ENCODE data around the gene CMTM1.

CMTM1 gene

DNA sequence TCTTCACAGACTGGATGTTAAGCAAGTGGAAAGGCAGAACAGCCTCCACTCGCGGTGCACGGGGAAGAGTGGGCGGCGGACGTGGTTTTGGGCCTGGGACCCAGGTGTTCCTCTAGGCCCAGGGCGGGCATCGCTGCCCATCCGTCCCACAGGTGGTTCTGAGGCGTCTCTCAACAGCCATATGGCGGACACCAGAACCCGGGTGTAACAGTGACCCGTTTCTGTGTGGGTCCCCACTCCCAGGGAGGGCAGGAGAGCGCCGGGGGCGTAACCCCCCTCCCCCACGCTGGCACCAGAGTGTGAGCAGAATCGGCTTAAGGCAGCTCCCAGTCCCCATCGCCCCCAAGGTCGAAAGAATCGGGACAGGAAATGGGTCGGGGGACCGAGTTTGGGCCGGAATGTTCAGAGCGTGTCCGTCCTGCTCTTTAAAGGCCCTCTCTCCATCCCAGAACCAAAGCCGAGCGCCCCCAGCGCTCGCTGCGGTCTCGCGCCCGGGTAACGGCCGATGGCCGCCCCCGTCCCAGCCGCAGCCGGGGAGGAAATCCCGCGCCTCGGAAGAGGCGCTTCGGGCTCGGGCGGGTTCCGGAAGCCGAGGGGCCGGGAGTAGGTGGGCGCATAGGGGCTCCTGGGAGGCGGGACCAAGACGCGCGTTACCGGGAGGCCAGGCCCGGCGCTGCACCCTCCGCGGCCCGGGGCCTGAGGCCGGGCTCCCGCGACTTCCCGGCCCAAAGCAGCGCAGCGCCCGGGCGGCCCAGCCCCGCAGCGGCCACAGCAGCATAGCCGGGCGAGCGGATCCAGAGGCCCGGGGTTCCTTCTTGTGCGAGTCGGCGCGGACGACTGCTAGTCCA is 16.7 kb upstream of the CMTM1 start, which contains the start of gene TK2:
Gene TK2, minus strand, starts transcription at position 839 of the 848 bp plus-strand sequence. Its CDS starts 61 bp downstream, at position 778.
- H3K4me1 ChIP-seq (ENCODE audit: control insufficient read depth in 1 of 2, insufficient read depth in 2 of 2, low read length in 2 of 2): peaks cover 31 to 44% of the 10 kb centered on the region in 2 donors
- peak within 1 kb of the TSS; percentile 69 to 79 for H3K4me3 ChIP-seq (ENCODE audit: low read depth in 1 of 2, low read length in 2 of 2)

DNA sequence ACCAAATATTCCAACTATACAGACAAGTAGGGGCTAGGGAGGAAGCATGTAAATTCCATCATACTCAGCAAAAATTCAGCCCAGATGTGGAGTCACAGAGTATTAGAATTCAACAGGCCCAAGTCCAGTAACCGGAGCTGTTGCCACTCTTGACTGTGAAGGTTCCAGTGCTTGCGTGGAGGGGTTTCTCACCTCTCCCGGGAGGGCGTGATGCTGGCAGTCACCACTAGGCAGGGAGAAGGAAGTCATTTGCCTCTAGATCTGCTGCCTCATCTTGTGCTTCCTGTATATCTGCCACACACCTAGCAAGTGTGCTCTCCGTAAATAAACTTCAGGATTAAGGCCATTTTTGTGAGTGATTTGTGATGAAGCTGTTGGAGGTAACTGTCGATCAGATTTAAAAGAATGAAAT is 14.9 kb upstream of the CMTM1 start:
- Histone ChIP-seq H3K27ac (ENCODE audit: low read depth, low read length) (peak overlapping the region; percentile 90), H3K9ac (ENCODE audit: low read depth in 1 of 2, low read length in 2 of 2) (peak overlapping the region; percentile 38 to 76), H3K36me3 (ENCODE audit: control insufficient read depth in 1 of 2, insufficient read depth in 2 of 2, low read length in 2 of 2) (no peaks in the 10 kb centered on the region), H3K4me3 (ENCODE audit: low read depth in 1 of 2, low read length in 2 of 2) (peak overlapping the region in 1 of 2 donors; percentile 87), H3K9me3 (ENCODE audit: control insufficient read depth in 1 of 2, low read length in 2 of 2) (no peaks in the 10 kb centered on the region), H3K4me1 (ENCODE audit: control insufficient read depth in 1 of 2, insufficient read depth in 2 of 2, low read length in 2 of 2) (peaks cover 31 to 44% of the 10 kb centered on the region in 2 donors), H3K27me3 (ENCODE audit: control insufficient read depth in 1 of 2, insufficient read depth in 2 of 2, low read length in 2 of 2) (no peaks in the 10 kb centered on the region)

More for the DNA sequence above, 16.7 kb upstream of the CMTM1 start, which contains the start of gene TK2:
- H3K27me3 ChIP-seq (ENCODE audit: control insufficient read depth in 1 of 2, insufficient read depth in 2 of 2, low read length in 2 of 2): no peaks in the 10 kb centered on the region
- H3K9me3 ChIP-seq (ENCODE audit: control insufficient read depth in 1 of 2, low read length in 2 of 2): no peaks in the 10 kb centered on the region
- peak within 1 kb of the TSS; percentile 85 to 95 for H3K9ac ChIP-seq (ENCODE audit: low read depth in 1 of 2, low read length in 2 of 2)
- peak within 1 kb of the TSS; percentile 84 for H3K27ac ChIP-seq (ENCODE audit: low read depth, low read length)
- H3K36me3 ChIP-seq (ENCODE audit: control insufficient read depth in 1 of 2, insufficient read depth in 2 of 2, low read length in 2 of 2): no peaks in the 10 kb centered on the region

DNA sequence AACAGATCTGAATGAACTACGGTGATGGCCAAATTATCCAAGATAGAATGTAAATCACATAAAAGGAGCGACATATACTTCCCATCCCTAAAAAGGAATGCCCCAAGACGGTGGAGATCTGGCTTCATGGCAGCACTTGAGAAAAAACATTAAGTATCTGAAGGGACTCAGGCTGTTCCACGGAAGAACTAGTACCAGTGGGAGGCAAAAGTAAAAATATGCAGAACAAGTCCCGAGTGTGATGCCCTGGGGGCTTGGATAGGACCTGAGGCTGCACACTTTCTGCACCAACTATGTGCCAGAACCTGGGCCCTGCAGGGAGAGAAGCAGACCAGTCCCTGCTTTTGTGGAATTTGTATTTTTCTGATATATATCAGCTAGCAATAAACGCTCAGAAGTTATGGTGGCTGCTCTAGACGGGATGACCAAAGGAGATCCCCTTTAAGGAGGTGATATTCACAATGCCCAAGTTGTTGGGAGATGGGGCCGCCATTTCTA is 14.4 kb upstream of the CMTM1 start:
- Histone ChIP-seq H3K36me3 (ENCODE audit: control insufficient read depth in 1 of 2, insufficient read depth in 2 of 2, low read length in 2 of 2) (no peaks in the 10 kb centered on the region), H3K27me3 (ENCODE audit: control insufficient read depth in 1 of 2, insufficient read depth in 2 of 2, low read length in 2 of 2) (no peaks in the 10 kb centered on the region), H3K9me3 (ENCODE audit: control insufficient read depth in 1 of 2, low read length in 2 of 2) (no peaks in the 10 kb centered on the region), H3K4me3 (ENCODE audit: low read depth in 1 of 2, low read length in 2 of 2) (peak overlapping the region; percentile 80 to 87), H3K27ac (ENCODE audit: low read depth, low read length) (peak overlapping the region; percentile 90), H3K4me1 (ENCODE audit: control insufficient read depth in 1 of 2, insufficient read depth in 2 of 2, low read length in 2 of 2) (peaks cover 31 to 44% of the 10 kb centered on the region in 2 donors), H3K9ac (ENCODE audit: low read depth in 1 of 2, low read length in 2 of 2) (peak overlapping the region; percentile 73 to 76)

DNA sequence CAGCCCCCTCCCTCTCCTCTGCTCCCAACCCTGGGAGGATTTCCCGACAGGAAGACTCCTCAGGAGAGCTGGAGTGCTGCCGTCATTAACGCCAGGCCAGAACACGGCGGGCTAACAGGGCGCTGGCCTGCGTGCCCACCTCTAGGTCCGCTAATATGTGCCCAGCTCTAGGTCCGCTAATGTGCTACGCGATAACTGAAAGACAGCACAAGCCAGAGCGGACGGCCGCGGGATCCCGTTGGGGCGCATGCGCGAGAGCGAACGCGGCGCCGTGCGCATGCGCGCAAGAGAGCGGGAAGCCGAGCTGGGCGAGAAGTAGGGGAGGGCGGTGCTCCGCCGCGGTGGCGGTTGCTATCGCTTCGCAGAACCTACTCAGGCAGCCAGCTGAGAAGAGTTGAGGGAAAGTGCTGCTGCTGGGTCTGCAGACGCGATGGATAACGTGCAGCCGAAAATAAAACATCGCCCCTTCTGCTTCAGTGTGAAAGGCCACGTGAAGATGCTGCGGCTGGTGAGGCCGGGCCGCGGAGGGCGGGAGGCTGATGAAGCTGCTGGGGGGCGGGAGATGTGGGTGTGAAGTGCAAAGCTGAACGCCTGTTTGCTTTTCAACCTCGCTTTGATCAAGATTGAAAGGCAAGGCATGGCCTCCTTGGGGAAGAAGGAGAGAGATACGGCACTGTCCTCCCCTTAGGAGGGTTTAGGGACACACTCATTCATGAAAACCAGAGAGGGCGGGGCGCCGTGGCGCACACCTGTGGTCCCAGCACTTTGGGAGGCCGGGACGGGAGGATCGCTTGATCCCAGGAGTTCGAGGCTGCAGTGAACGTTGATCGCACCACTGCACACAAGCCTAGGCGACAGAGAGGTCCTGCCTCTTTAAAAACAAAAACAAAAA is 13.7 kb upstream of the CMTM1 start, which contains the start of gene CKLF:
Gene CKLF, plus strand, starts transcription at position 291 of the 892 bp plus-strand sequence. Its CDS starts 140 bp downstream, at position 431.
- Histone ChIP-seq H3K4me1 (ENCODE audit: control insufficient read depth in 1 of 2, insufficient read depth in 2 of 2, low read length in 2 of 2) (peaks cover 31 to 44% of the 10 kb centered on the region in 2 donors), H3K27me3 (ENCODE audit: control insufficient read depth in 1 of 2, insufficient read depth in 2 of 2, low read length in 2 of 2) (no peaks in the 10 kb centered on the region), H3K36me3 (ENCODE audit: control insufficient read depth in 1 of 2, insufficient read depth in 2 of 2, low read length in 2 of 2) (peaks cover 0 to 3% of the 10 kb centered on the region in 2 donors), H3K27ac (ENCODE audit: low read depth, low read length) (peak within 1 kb of the TSS; percentile 90), H3K9me3 (ENCODE audit: control insufficient read depth in 1 of 2, low read length in 2 of 2) (no peaks in the 10 kb centered on the region), H3K4me3 (ENCODE audit: low read depth in 1 of 2, low read length in 2 of 2) (peak within 1 kb of the TSS; percentile 80 to 87), H3K9ac (ENCODE audit: low read depth in 1 of 2, low read length in 2 of 2) (peak within 1 kb of the TSS; percentile 73 to 76)

DNA sequence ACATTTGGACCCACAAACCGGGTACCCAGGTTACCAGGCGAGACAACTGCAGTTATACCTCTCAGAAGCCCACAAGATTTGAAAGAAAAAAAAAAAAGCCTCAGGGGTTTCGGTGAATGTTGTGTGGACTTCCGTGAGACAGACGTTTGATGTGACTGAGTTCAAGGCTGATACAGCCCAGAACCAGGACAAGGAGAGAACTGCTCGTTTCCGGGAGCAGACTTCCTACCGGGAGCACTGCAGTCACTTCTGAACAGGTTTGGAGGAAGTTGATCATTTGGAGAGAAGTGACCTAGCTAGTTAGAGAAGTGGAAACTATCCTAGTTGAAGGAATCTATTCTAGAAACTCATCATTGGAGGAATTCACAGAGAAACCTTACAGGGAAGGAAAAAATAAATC is 13.0 kb upstream of the CMTM1 start:
- Histone ChIP-seq H3K9ac (ENCODE audit: low read depth in 1 of 2, low read length in 2 of 2) (peak overlapping the region; percentile 73 to 76), H3K27me3 (ENCODE audit: control insufficient read depth in 1 of 2, insufficient read depth in 2 of 2, low read length in 2 of 2) (no peaks in the 10 kb centered on the region), H3K27ac (ENCODE audit: low read depth, low read length) (no peak overlapping the region), H3K36me3 (ENCODE audit: control insufficient read depth in 1 of 2, insufficient read depth in 2 of 2, low read length in 2 of 2) (peaks cover under 1 to 5% of the 10 kb centered on the region in 2 donors), H3K4me3 (ENCODE audit: low read depth in 1 of 2, low read length in 2 of 2) (peak overlapping the region; percentile 80 to 87), H3K4me1 (ENCODE audit: control insufficient read depth in 1 of 2, insufficient read depth in 2 of 2, low read length in 2 of 2) (peaks cover 28 to 41% of the 10 kb centered on the region in 2 donors), H3K9me3 (ENCODE audit: control insufficient read depth in 1 of 2, low read length in 2 of 2) (no peaks in the 10 kb centered on the region)

DNA sequence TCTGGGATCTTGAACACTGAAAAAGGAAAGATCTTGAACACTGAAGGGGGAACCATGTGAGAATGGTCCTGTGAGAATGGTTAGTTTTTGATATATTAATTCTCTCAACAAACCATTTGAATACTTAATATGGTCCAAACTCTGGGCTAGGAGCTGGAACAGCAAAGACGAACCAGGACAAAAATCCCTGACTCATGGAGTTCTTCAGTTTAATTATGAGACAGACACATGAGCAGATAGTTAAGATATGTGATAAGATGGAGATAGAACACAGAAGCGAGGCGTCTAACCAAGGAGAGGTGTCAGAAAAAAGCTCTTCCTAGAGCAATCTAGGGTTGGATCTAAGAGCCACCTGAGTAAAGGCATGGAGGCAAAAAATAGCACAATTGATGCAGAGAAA is 12.2 kb upstream of the CMTM1 start:
- Histone ChIP-seq H3K4me1 (ENCODE audit: control insufficient read depth in 1 of 2, insufficient read depth in 2 of 2, low read length in 2 of 2) (peaks cover 25 to 34% of the 10 kb centered on the region in 2 donors), H3K27ac (ENCODE audit: low read depth, low read length) (no peak overlapping the region)

DNA sequence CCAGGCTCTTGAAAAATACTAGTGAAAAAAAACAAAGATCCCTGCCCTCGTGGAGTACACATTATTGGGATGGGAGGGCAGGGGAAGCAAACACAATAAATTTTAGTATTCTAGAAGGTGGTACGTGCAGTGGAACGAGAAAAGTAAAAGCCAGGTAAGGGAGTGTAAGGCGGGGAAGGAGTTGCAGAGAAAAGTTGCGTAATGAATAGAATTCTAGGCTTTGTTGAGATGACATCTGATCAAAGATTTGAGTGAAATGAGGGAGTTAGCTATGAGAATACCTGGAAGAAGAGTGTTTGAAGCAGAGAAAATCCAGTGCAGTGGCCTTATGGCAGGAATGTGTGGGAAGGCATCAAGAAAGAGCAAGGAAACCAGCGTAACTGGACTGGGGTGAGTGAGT is 11.7 kb upstream of the CMTM1 start:
- H3K9ac ChIP-seq (ENCODE audit: low read depth in 1 of 2, low read length in 2 of 2): no peak overlapping the region
- H3K27ac ChIP-seq (ENCODE audit: low read depth, low read length): no peak overlapping the region
- peak overlapping the region; percentile 80 to 87 for H3K4me3 ChIP-seq (ENCODE audit: low read depth in 1 of 2, low read length in 2 of 2)
- H3K9me3 ChIP-seq (ENCODE audit: control insufficient read depth in 1 of 2, low read length in 2 of 2): no peaks in the 10 kb centered on the region
- H3K36me3 ChIP-seq (ENCODE audit: control insufficient read depth in 1 of 2, insufficient read depth in 2 of 2, low read length in 2 of 2): peaks cover 12 to 13% of the 10 kb centered on the region in 2 donors
- H3K4me1 ChIP-seq (ENCODE audit: control insufficient read depth in 1 of 2, insufficient read depth in 2 of 2, low read length in 2 of 2): peaks cover 25 to 29% of the 10 kb centered on the region in 2 donors
- H3K27me3 ChIP-seq (ENCODE audit: control insufficient read depth in 1 of 2, insufficient read depth in 2 of 2, low read length in 2 of 2): no peaks in the 10 kb centered on the region

More for the DNA sequence above, 12.2 kb upstream of the CMTM1 start:
- peak overlapping the region; percentile 73 to 76 for H3K9ac ChIP-seq (ENCODE audit: low read depth in 1 of 2, low read length in 2 of 2)
- no peaks in the 10 kb centered on the region for H3K9me3 ChIP-seq (ENCODE audit: control insufficient read depth in 1 of 2, low read length in 2 of 2)
- H3K27me3 ChIP-seq (ENCODE audit: control insufficient read depth in 1 of 2, insufficient read depth in 2 of 2, low read length in 2 of 2): no peaks in the 10 kb centered on the region
- peak overlapping the region; percentile 80 to 87 for H3K4me3 ChIP-seq (ENCODE audit: low read depth in 1 of 2, low read length in 2 of 2)
- peaks cover 8 to 12% of the 10 kb centered on the region in 2 donors for H3K36me3 ChIP-seq (ENCODE audit: control insufficient read depth in 1 of 2, insufficient read depth in 2 of 2, low read length in 2 of 2)

DNA sequence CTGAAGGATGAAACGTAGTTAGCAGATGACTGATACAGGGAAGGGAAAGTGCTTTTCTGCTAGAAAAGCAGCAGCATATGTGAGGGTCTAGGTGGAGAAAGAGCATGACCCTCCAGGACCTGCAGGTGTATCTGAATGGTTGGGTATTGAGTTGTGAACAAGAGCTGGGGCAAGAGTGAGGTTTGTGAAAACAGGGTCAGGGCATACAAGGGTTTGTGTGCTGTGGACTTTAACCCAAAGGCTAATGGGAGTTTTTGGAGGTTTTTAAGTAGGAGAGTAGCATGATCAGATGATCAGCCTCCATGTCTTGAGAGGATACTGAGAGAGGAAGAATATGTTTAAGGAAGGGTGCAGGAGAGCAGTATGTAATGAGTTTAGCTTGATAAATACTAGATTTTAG is 6.1 kb upstream of the CMTM1 start:
- Histone ChIP-seq H3K27me3 (ENCODE audit: control insufficient read depth in 1 of 2, insufficient read depth in 2 of 2, low read length in 2 of 2) (no peaks in the 10 kb centered on the region), H3K4me3 (ENCODE audit: low read depth in 1 of 2, low read length in 2 of 2) (no peak overlapping the region), H3K27ac (ENCODE audit: low read depth, low read length) (no peak overlapping the region), H3K36me3 (ENCODE audit: control insufficient read depth in 1 of 2, insufficient read depth in 2 of 2, low read length in 2 of 2) (peaks cover 12 to 30% of the 10 kb centered on the region in 2 donors), H3K9me3 (ENCODE audit: control insufficient read depth in 1 of 2, low read length in 2 of 2) (no peaks in the 10 kb centered on the region), H3K4me1 (ENCODE audit: control insufficient read depth in 1 of 2, insufficient read depth in 2 of 2, low read length in 2 of 2) (no peaks in the 10 kb centered on the region), H3K9ac (ENCODE audit: low read depth in 1 of 2, low read length in 2 of 2) (no peak overlapping the region)

DNA sequence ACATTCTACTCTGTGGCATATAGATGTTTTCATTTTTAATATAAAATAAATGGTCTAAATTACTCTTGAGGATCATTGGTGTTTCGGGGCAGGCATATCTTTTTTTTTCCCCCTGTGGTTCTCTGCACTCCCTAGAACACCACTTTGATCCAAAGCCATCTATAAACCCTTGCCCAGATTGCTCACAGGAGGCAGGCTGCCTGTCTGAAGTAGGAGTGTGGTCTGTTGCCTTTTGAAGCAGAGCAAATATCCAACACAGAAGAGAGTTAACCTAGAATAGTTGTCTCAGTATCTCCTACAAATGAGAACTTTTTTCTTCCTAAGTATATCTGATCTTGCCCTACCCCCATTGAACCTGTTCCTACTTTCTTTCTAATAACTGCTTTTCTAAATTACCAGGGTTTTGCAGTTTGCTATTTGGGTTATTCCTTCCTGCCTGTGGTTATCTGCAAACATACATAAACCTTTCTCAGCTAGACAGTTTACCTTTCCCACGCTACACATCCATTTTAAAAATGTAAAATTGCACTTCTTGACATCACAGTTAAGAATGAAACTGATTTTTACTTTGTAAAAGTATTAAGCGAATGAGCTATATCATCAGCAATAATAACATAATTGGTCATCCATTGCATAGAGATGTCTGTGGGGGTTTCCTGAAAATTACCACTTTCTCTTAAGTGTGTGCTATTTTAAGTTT is 4.7 kb upstream of the CMTM1 start:
- H3K27me3 ChIP-seq (ENCODE audit: control insufficient read depth in 1 of 2, insufficient read depth in 2 of 2, low read length in 2 of 2): no peaks in the 10 kb centered on the region
- no peak overlapping the region for H3K9ac ChIP-seq (ENCODE audit: low read depth in 1 of 2, low read length in 2 of 2)
- H3K27ac ChIP-seq (ENCODE audit: low read depth, low read length): no peak overlapping the region
- no peaks in the 10 kb centered on the region for H3K9me3 ChIP-seq (ENCODE audit: control insufficient read depth in 1 of 2, low read length in 2 of 2)
- H3K4me3 ChIP-seq (ENCODE audit: low read depth in 1 of 2, low read length in 2 of 2): no peak overlapping the region
- no peaks in the 10 kb centered on the region for H3K4me1 ChIP-seq (ENCODE audit: control insufficient read depth in 1 of 2, insufficient read depth in 2 of 2, low read length in 2 of 2)
- peaks cover 12 to 40% of the 10 kb centered on the region in 2 donors for H3K36me3 ChIP-seq (ENCODE audit: control insufficient read depth in 1 of 2, insufficient read depth in 2 of 2, low read length in 2 of 2)

All from duodenal mucosa (tissue), 2 donors.